Keratinocyte (primary cell): Measurements from ENCODE around the gene EHBP1. TPM values are rescaled to one million over a fixed set of nuclear protein-coding genes. Genes with fewer than 3 reads are reported as not detected.

Experiments used
- DNase-seq: peaks from one replicate; pipeline ENCODE4 v3.0.0-alpha.2; 2011; ENCODE audit warnings: low read depth, missing footprints, low spot score
- FAIRE-seq: peaks from 2 replicates; lab custom pipeline; 2011; peaks lifted over from hg19 to GRCh38; lab: Jason Lieb, UNC
- H2AFZ ChIP-seq: 2 replicates; pipeline ENCODE4 v1.6.0; 2012; ENCODE audit warnings: low read length, control low read depth, inconsistent platforms; ENCODE audit not compliant: control insufficient read depth
- H3K27ac ChIP-seq: 2 replicates; pipeline ENCODE4 v1.5.1; 2011; ENCODE audit warnings: low read length; ENCODE audit not compliant: control insufficient read depth, insufficient read depth
- H3K27me3 ChIP-seq: 3 replicates; pipeline ENCODE4 v1.6.0; 2011; ENCODE audit warnings: low read length; ENCODE audit not compliant: control insufficient read depth, insufficient read depth; ENCODE audit errors: extremely low read depth
- H3K36me3 ChIP-seq, 2 experiments: 2 replicates in 1 of 2; 3 replicates in 1 of 2; pipeline ENCODE4 v1.5.1; 2011; ENCODE audit warnings: low read length in 2 of 2, mild to moderate bottlenecking in 1 of 2; ENCODE audit not compliant: control insufficient read depth in 2 of 2, insufficient read depth in 2 of 2; ENCODE audit errors: extremely low read depth in 1 of 2
- H3K4me1 ChIP-seq: 3 replicates; pipeline ENCODE4 v1.5.1; 2011; ENCODE audit warnings: low read length; ENCODE audit not compliant: control insufficient read depth, insufficient read depth; ENCODE audit errors: extremely low read depth
- H3K4me2 ChIP-seq: 3 replicates; pipeline ENCODE4 v1.6.0; 2011; ENCODE audit warnings: low read depth, low read length; ENCODE audit not compliant: control insufficient read depth, insufficient read depth; ENCODE audit errors: extremely low read depth
- H3K4me3 ChIP-seq, 3 experiments: fragments of 200-600 bp in 1 of 3; sonication (generic) in 1 of 3; 2 replicates in 2 of 3; 3 replicates in 1 of 3; pipeline ENCODE4 v1.5.1; 2011 to 2016; ENCODE audit warnings: low read length in 3 of 3, mild to moderate bottlenecking in 3 of 3, control low read depth in 2 of 3, inconsistent platforms in 1 of 3, low read depth in 1 of 3, mixed read lengths in 1 of 3, mixed run types in 1 of 3, moderate library complexity in 1 of 3; ENCODE audit not compliant: control insufficient read depth in 2 of 3, insufficient read depth in 2 of 3; ENCODE audit errors: extremely low read depth in 1 of 3
- H3K79me2 ChIP-seq: 2 replicates; pipeline ENCODE4 v1.6.0; 2012; ENCODE audit warnings: low read length; ENCODE audit not compliant: control insufficient read depth, insufficient read depth
- H3K9ac ChIP-seq: 3 replicates; pipeline ENCODE4 v1.6.0; 2011; ENCODE audit warnings: low read length; ENCODE audit not compliant: control insufficient read depth, insufficient read depth; ENCODE audit errors: extremely low read depth
- H3K9me1 ChIP-seq: 3 replicates; pipeline ENCODE4 v1.6.0; 2011; ENCODE audit warnings: low read length; ENCODE audit not compliant: control insufficient read depth, insufficient read depth; ENCODE audit errors: extremely low read depth
- H3K9me3 ChIP-seq: 2 replicates; pipeline ENCODE4 v1.5.1; 2012; ENCODE audit warnings: low read depth, low read length; ENCODE audit not compliant: control insufficient read depth
- H4K20me1 ChIP-seq: 3 replicates; pipeline ENCODE4 v1.6.0; 2011; ENCODE audit warnings: low read length; ENCODE audit not compliant: control insufficient read depth, insufficient read depth; ENCODE audit errors: extremely low read depth
- EZH2 ChIP-seq: IDR thresholded peaks from one replicate; pipeline ENCODE4 v1.6.1; 2012; ENCODE audit warnings: inconsistent platforms, mild to moderate bottlenecking, low read length, moderate library complexity
- dilution Hi-C: fragments of 300-500 bp; cut with MboI; formaldehyde crosslinking; loops from one replicate; pipeline ENCODE4 v1.7.0; 2020; ENCODE audit warnings: low sequenced_read_pairs; ENCODE audit not compliant: extremely low pct_ligation_motif_present
- polyA plus RNA-seq, 5 experiments: library from polyadenylated mRNA; depleted of rRNA in 3 of 5; stranded (reverse) in 3 of 5; stranded (forward) in 1 of 5; unstranded in 1 of 5; fragments of >200 nt; gene quantifications; 1 replicate in 1 of 5; 2 replicates in 3 of 5; 3 replicates in 1 of 5; pipeline versions ENCODE4 v1.2.1 to v1.2.3, GENCODE V29; 2011 to 2012; ENCODE audit warnings: missing spikeins in 2 of 5, low read depth in 1 of 5, low replicate concordance in 1 of 5
- TF ChIP-seq, protein P1 (sequence below), 3 experiments: IDR thresholded peaks in 1 of 3; conservative IDR thresholded peaks in 1 of 3; optimal IDR thresholded peaks in 1 of 3; 2 replicates in 2 of 3; 3 replicates in 1 of 3; pipeline versions ENCODE3 to v1.5.1; 2011; ENCODE audit warnings: low read length in 3 of 3, mild to moderate bottlenecking in 3 of 3, moderate library complexity in 2 of 3, control low read depth in 1 of 3, inconsistent platforms in 1 of 3; ENCODE audit not compliant: insufficient read depth in 2 of 3; ENCODE audit errors: extremely low read depth in 1 of 3

The EHBP1 gene
- polyA plus RNA-seq, 1 donor (not counting 4 experiments of a cell fraction or from before 2014, with no cell fraction given) = 59.0 TPM

DNA sequence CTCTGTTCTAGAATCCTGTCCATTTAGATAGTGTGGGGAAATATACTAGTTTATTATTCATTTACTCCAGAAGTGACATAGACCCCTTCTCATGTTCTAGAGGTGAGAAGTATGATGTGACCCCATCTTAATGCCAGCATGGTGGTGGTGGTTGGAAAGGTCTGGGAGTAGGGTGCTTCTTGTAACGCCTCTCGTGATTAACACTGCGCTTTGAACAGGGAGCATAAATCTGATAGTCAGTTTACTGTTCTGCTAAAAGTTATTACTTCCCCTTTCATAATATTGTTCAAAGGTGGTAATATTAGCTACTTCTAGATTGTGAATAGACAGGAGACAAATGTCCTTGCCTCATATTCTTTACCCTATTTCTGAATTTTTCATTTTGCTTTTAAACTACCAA is 35.6 kb downstream of the EHBP1 start:
- H3K79me2 ChIP-seq = peaks cover 92% of the 10 kb centered on the region
- peaks cover 6% of the 10 kb centered on the region for H3K4me1 ChIP-seq
- DNase-seq (no peak), FAIRE-seq (no peak)
- no peak overlapping the region for H3K4me2 ChIP-seq
- H3K36me3 ChIP-seq = peaks cover 0 to 3% of the 10 kb centered on the region in 2 experiments
- no peak overlapping the region for H2AFZ ChIP-seq
- no peak overlapping the region for H3K4me3 ChIP-seq
- no peak overlapping the region for H3K27ac ChIP-seq
- no peak for TF ChIP-seq EZH2
- TF ChIP-seq, protein P1, sequence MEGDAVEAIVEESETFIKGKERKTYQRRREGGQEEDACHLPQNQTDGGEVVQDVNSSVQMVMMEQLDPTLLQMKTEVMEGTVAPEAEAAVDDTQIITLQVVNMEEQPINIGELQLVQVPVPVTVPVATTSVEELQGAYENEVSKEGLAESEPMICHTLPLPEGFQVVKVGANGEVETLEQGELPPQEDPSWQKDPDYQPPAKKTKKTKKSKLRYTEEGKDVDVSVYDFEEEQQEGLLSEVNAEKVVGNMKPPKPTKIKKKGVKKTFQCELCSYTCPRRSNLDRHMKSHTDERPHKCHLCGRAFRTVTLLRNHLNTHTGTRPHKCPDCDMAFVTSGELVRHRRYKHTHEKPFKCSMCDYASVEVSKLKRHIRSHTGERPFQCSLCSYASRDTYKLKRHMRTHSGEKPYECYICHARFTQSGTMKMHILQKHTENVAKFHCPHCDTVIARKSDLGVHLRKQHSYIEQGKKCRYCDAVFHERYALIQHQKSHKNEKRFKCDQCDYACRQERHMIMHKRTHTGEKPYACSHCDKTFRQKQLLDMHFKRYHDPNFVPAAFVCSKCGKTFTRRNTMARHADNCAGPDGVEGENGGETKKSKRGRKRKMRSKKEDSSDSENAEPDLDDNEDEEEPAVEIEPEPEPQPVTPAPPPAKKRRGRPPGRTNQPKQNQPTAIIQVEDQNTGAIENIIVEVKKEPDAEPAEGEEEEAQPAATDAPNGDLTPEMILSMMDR (optimal IDR thresholded peaks at IDR 0.05 in 1 of 3, IDR thresholded peaks at IDR 0.05 in 1 of 3, conservative IDR thresholded peaks at IDR 0.05 in 1 of 3; ENCODE audit: extremely low read depth in 1 of 3, insufficient read depth in 2 of 3, low read length in 3 of 3) = no peak
- H3K9me1 ChIP-seq = no peaks in the 10 kb centered on the region
- dilution Hi-C loops = no loop called here
- H3K9me3 ChIP-seq = no peaks in the 10 kb centered on the region
- no peak overlapping the region for H3K9ac ChIP-seq
- no peaks in the 10 kb centered on the region for H3K27me3 ChIP-seq
- peaks cover 3% of the 10 kb centered on the region for H4K20me1 ChIP-seq

DNA sequence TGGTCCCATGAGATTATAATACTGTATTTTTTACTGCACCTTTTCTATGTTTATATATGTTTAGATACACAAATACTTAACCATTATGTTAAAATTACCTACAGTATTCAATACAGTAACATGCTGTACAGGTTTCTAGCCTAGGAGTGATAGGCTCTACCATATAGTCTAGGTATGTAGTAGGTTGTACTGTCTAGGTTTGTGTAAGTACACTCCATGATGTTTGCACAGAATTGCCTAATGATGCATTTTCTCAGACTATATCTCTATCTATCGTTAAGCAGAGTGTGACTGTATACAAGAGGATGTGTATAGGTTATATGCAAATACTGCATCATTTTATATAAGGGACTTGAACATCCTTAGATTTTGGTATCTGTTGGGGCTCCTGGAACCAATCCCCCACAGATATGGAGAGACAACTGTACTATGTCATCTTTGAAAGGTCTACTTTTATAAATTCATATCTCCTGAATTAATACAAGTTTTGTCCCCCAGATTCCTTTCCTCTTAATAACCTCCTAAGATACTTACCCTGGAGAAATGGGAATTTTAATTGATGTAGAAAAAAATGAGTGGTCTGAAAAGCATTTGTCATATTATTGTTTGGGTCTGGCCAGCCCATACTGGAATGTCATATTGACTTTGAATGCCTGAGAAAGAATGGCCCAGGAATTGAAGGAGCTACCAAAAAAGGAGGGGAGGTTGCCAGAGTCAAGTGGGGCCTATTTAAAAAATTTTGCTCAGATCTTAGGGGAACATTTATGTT is 36.6 kb downstream of the EHBP1 start:
- Histone ChIP-seq H3K4me3 (no peak overlapping the region), H3K27me3 (no peaks in the 10 kb centered on the region), H3K4me2 (no peak overlapping the region), H3K4me1 (peaks cover 6% of the 10 kb centered on the region), H3K9me3 (no peaks in the 10 kb centered on the region), H3K27ac (no peak overlapping the region), H3K36me3 (no peaks in the 10 kb centered on the region), H4K20me1 (peaks cover 3% of the 10 kb centered on the region), H3K79me2 (peaks cover 90% of the 10 kb centered on the region), H2AFZ (no peak overlapping the region), H3K9me1 (no peaks in the 10 kb centered on the region), H3K9ac (no peak overlapping the region)
- dilution Hi-C loops = no loop called here
- FAIRE-seq (no peak), DNase-seq (no peak)
- TF ChIP-seq EZH2 = no peak
- TF ChIP-seq, protein P1 (optimal IDR thresholded peaks at IDR 0.05 in 1 of 3, IDR thresholded peaks at IDR 0.05 in 1 of 3, conservative IDR thresholded peaks at IDR 0.05 in 1 of 3; ENCODE audit: extremely low read depth in 1 of 3, insufficient read depth in 2 of 3, low read length in 3 of 3) = no peak
